GM12892 (cell line): ENCODE data around the gene AP1S3.

Experiments
- POLR2A ChIP-seq: IDR thresholded peaks from 2 replicates; pipeline ENCODE4 v1.6.1; 2011; ENCODE audit warnings: low read depth, low read length, control low read depth
- POLR2AphosphoS5 ChIP-seq: IDR thresholded peaks from 2 replicates; pipeline ENCODE4 v1.6.1; 2011; ENCODE audit warnings: low read depth, low read length, control low read depth

- TF ChIP-seq POLR2AphosphoS5 (no peak), POLR2A (no peak)
Measured at GRCh38 chr2:223873672-223874071, 36.3 kb upstream of the AP1S3 start.
